ENCODE results near the gene SLC22A23.

Gene SLC22A23

GRCh38 chr6:3417473-3417872 lies 39.4 kb downstream of the SLC22A23 start:
- no peak for TF ChIP-seq CTCF (IDR thresholded peaks at IDR 0.05; ENCODE audit: control insufficient read depth, extremely low read depth, insufficient read depth)
- H3K4me3 ChIP-seq (ENCODE audit: low read depth, low read length) = no peak overlapping the region
- no peak for DNase-seq (ENCODE audit: low read depth)

GRCh38 chr6:3415490-3415889 lies 41.4 kb downstream of the SLC22A23 start:
- no peak for DNase-seq (ENCODE audit: low read depth)
- no peak overlapping the region for H3K4me3 ChIP-seq (ENCODE audit: low read depth, low read length)
- no peak for TF ChIP-seq CTCF (IDR thresholded peaks at IDR 0.05; ENCODE audit: control insufficient read depth, extremely low read depth, insufficient read depth)

- no peak for TF ChIP-seq CTCF (IDR thresholded peaks at IDR 0.05; ENCODE audit: control insufficient read depth, extremely low read depth, insufficient read depth)
- no peak overlapping the region for H3K4me3 ChIP-seq (ENCODE audit: low read depth, low read length)
- DNase-seq (ENCODE audit: low read depth) = no peak
These were observed 41.8 kb downstream of the SLC22A23 start for GRCh38 chr6:3415082-3415453.

GRCh38 chr6:3414327-3415081 lies 42.3 kb downstream of the SLC22A23 start:
- DNase-seq (ENCODE audit: low read depth) = no peak
- no peak for TF ChIP-seq CTCF (IDR thresholded peaks at IDR 0.05; ENCODE audit: control insufficient read depth, extremely low read depth, insufficient read depth)
- no peak overlapping the region for H3K4me3 ChIP-seq (ENCODE audit: low read depth, low read length)

- no peak for DNase-seq (ENCODE audit: low read depth)
- H3K4me3 ChIP-seq (ENCODE audit: low read depth, low read length) = no peak overlapping the region
- no peak for TF ChIP-seq CTCF (IDR thresholded peaks at IDR 0.05; ENCODE audit: control insufficient read depth, extremely low read depth, insufficient read depth)
These were observed 43.3 kb downstream of the SLC22A23 start for GRCh38 chr6:3413592-3413991.

GRCh38 chr6:3412779-3413500 lies 43.9 kb downstream of the SLC22A23 start:
- no peak overlapping the region for H3K4me3 ChIP-seq (ENCODE audit: low read depth, low read length)
- no peak for DNase-seq (ENCODE audit: low read depth)
- TF ChIP-seq CTCF (IDR thresholded peaks at IDR 0.05; ENCODE audit: control insufficient read depth, extremely low read depth, insufficient read depth) = no peak
